Chondrocyte (in vitro differentiated cells): ENCODE data around the gene SPOCK1. TPM values are rescaled to one million over a fixed set of nuclear protein-coding genes. Genes with fewer than 3 reads are reported as not detected.

Experiments used
- DNase-seq: peaks from one replicate; pipeline ENCODE4 v3.0.0; 2021; ENCODE audit warnings: mixed read lengths, low spot score
- H3K27ac Mint-ChIP-seq: one replicate; pipeline ENCODE4 v1.8.0; 2021; ENCODE audit warnings: mild to moderate bottlenecking, moderate library complexity, mixed read lengths; ENCODE audit not compliant: unreplicated experiment
- H3K27me3 Mint-ChIP-seq: 2 replicates; pipeline ENCODE4 v1.8.0; 2021; ENCODE audit warnings: low read depth, mixed read lengths
- H3K36me3 Mint-ChIP-seq: 2 replicates; pipeline ENCODE4 v1.8.0; 2021; ENCODE audit warnings: low read depth, mixed read lengths
- H3K4me1 Mint-ChIP-seq: 2 replicates; pipeline ENCODE4 v1.8.0; 2021; ENCODE audit warnings: low read depth, mild to moderate bottlenecking, mixed read lengths
- H3K4me3 Mint-ChIP-seq: one replicate; pipeline ENCODE4 v1.8.0; 2021; ENCODE audit warnings: mild to moderate bottlenecking, moderate library complexity, mixed read lengths; ENCODE audit not compliant: unreplicated experiment
- H3K9me3 Mint-ChIP-seq: 2 replicates; pipeline ENCODE4 v1.8.0; 2021; ENCODE audit warnings: low read depth, mixed read lengths
- total RNA-seq: library from RNA; stranded (reverse); gene quantifications from 3 replicates; pipeline ENCODE4 v1.2.1, GENCODE V29; 2021
- TF ChIP-seq, protein P1 (sequence below): fragments of 200-600 bp; sonication (generic); IDR thresholded peaks from 2 replicates; pipeline ENCODE4 v1.5.0; 2021; ENCODE audit warnings: antibody characterized with exemption, mild to moderate bottlenecking, moderate library complexity

Gene SPOCK1
- total RNA-seq, 1 donor from 2014 or later: 127 TPM

DNA sequence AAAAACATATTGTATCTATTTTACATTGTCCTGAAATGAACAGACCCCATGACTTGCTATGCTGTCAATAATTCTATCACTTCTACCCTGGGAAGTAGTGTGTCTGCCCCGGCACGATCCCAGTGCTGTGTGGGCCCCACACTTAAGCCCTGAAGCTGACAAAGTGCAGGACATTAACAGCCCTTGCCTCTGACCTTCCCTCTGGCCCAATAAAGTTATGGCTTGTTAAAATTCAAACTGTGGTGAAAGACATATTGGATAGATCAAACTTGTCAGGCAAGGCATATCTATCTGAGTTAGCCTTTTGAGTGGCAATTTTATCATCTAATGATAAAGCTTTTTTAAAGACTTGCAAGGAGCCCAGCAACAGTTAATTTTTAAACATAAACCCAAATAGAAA is 229.2 kb downstream of the SPOCK1 start:
- no peaks in the 10 kb centered on the region for H3K9me3 Mint-ChIP-seq
- H3K4me3 Mint-ChIP-seq: no peak overlapping the region
- H3K4me1 Mint-ChIP-seq: no peaks in the 10 kb centered on the region
- no peaks in the 10 kb centered on the region for H3K36me3 Mint-ChIP-seq
- H3K27ac Mint-ChIP-seq: no peak overlapping the region
- no peaks in the 10 kb centered on the region for H3K27me3 Mint-ChIP-seq
- TF ChIP-seq, protein P1, sequence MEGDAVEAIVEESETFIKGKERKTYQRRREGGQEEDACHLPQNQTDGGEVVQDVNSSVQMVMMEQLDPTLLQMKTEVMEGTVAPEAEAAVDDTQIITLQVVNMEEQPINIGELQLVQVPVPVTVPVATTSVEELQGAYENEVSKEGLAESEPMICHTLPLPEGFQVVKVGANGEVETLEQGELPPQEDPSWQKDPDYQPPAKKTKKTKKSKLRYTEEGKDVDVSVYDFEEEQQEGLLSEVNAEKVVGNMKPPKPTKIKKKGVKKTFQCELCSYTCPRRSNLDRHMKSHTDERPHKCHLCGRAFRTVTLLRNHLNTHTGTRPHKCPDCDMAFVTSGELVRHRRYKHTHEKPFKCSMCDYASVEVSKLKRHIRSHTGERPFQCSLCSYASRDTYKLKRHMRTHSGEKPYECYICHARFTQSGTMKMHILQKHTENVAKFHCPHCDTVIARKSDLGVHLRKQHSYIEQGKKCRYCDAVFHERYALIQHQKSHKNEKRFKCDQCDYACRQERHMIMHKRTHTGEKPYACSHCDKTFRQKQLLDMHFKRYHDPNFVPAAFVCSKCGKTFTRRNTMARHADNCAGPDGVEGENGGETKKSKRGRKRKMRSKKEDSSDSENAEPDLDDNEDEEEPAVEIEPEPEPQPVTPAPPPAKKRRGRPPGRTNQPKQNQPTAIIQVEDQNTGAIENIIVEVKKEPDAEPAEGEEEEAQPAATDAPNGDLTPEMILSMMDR: no peak
- no peak for DNase-seq

DNA sequence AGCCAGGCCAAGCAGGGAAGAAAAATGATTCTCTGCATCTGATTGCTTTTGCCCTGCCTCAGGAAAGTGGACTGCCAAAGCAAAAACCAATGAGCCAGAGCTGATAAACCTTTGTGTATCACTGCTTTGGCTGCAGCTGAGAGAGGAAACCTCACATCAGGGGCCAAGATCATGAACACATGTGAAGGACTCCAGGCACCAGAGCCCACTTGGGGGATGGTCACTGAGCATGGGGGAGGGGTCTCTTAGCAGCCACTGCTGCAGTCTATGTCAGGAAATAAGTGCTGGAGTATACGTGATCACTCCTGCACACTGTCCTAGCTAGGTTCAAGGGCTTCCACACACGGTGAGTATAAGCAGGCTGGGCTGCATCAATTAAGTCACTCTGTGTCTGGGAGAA is 229.9 kb downstream of the SPOCK1 start:
- no peak for DNase-seq
- Mint-ChIP-seq H3K27ac (no peak overlapping the region), H3K36me3 (no peaks in the 10 kb centered on the region), H3K9me3 (no peaks in the 10 kb centered on the region), H3K4me3 (no peak overlapping the region), H3K27me3 (no peaks in the 10 kb centered on the region), H3K4me1 (peaks cover 5% of the 10 kb centered on the region)
- TF ChIP-seq, protein P1: no peak

- TF ChIP-seq, protein P1: no peak
- H3K4me1 Mint-ChIP-seq: peaks cover 7% of the 10 kb centered on the region
- H3K27ac Mint-ChIP-seq: no peak overlapping the region
- DNase-seq: no peak
- H3K9me3 Mint-ChIP-seq: no peaks in the 10 kb centered on the region
- no peaks in the 10 kb centered on the region for H3K36me3 Mint-ChIP-seq
- no peak overlapping the region for H3K4me3 Mint-ChIP-seq
- no peaks in the 10 kb centered on the region for H3K27me3 Mint-ChIP-seq
Observed at GRCh38 chr5:137268646-137269045, 230.5 kb downstream of the SPOCK1 start.

GRCh38 chr5:137266186-137266585 is 232.9 kb downstream of the SPOCK1 start:
- no peaks in the 10 kb centered on the region for H3K27me3 Mint-ChIP-seq
- H3K4me3 Mint-ChIP-seq: no peak overlapping the region
- H3K27ac Mint-ChIP-seq: no peak overlapping the region
- TF ChIP-seq, protein P1: no peak
- peaks cover 7% of the 10 kb centered on the region for H3K4me1 Mint-ChIP-seq
- DNase-seq: no peak
- H3K36me3 Mint-ChIP-seq: no peaks in the 10 kb centered on the region
- H3K9me3 Mint-ChIP-seq: no peaks in the 10 kb centered on the region

DNA sequence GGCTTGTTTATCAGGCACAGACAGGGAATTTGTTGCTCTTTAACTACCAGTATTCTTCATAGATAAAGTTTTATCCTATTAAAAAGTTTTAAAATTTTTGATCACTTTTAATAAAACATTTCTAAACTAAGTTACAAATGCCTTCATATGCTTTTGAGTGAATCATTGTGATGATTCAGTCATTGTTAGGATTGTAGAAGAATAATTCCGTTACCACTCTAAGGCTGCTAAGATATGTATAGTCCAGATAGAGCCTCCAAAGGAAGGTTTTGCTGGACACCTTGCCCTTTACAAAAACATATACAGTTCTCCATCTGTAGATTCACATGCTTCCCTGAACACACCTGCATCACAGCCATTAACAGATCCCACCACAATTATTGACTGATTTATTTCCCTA is 233.7 kb downstream of the SPOCK1 start:
- H3K4me3 Mint-ChIP-seq: no peak overlapping the region

More for the DNA sequence above, 233.7 kb downstream of the SPOCK1 start:
- H3K4me1 Mint-ChIP-seq: peaks cover 7% of the 10 kb centered on the region
- no peaks in the 10 kb centered on the region for H3K27me3 Mint-ChIP-seq
- no peak for DNase-seq
- TF ChIP-seq, protein P1: no peak
- H3K36me3 Mint-ChIP-seq: no peaks in the 10 kb centered on the region
- H3K9me3 Mint-ChIP-seq: no peaks in the 10 kb centered on the region
- H3K27ac Mint-ChIP-seq: no peak overlapping the region
